Stimulated activated CD8-positive, alpha-beta memory T cell treated with anti-CD3 and anti-CD28 coated beads, Interleukin-4, amount 100 ng/mL, for 1 hour (primary cell): ENCODE data around the gene CDC16.
A peak's percentile ranks its signal among the peaks of the same experiment; 100 is the strongest.

ENCODE experiments used
- DNase-seq, 2 donors: peaks; one replicate each; pipeline ENCODE4 v3.0.0-alpha.2; 2020; ENCODE audit warnings: low read depth in 2 of 2, low spot score in 1 of 2

Gene CDC16

GRCh38 chr13:114296448-114296847 is 61.8 kb downstream of the CDC16 start:
- no peak for DNase-seq

- no peak for DNase-seq
Observed at GRCh38 chr13:114296902-114297301, 62.2 kb downstream of the CDC16 start.

GRCh38 chr13:114298866-114299265 is 64.2 kb downstream of the CDC16 start:
- DNase-seq = no peak

- no peak for DNase-seq
Observed at GRCh38 chr13:114299604-114300305, 65.1 kb downstream of the CDC16 start.

GRCh38 chr13:114303700-114304327 is 69.1 kb downstream of the CDC16 start:
- no peak for DNase-seq

GRCh38 chr13:114304346-114305034 is 69.8 kb downstream of the CDC16 start:
- DNase-seq = no peak

GRCh38 chr13:114309086-114309485 is 74.4 kb downstream of the CDC16 start:
- DNase-seq = no peak

GRCh38 chr13:114309806-114310410 is 75.2 kb downstream of the CDC16 start:
- no peak for DNase-seq

GRCh38 chr13:114310956-114311355 is 76.3 kb downstream of the CDC16 start:
- DNase-seq = no peak

- DNase-seq = no peak
Observed at GRCh38 chr13:114311387-114311786, 76.7 kb downstream of the CDC16 start.

GRCh38 chr13:114311908-114312307 is 77.2 kb downstream of the CDC16 start:
- DNase-seq = no peak

- DNase-seq = no peak
Observed at GRCh38 chr13:114313061-114313860, 78.6 kb downstream of the CDC16 start.

GRCh38 chr13:114314074-114314912 is 79.6 kb downstream of the CDC16 start, which contains the start of gene CHAMP1:
CHAMP1 (plus strand) TSS chr13:114314503; CDS start chr13:114323843, 9,340 bp downstream.
- peak; percentile 62 to 75 for DNase-seq

GRCh38 chr13:114315074-114315785 is 80.5 kb downstream of the CDC16 start:
- no peak for DNase-seq

- DNase-seq = no peak
Observed at GRCh38 chr13:114318624-114319023, 83.9 kb downstream of the CDC16 start.

GRCh38 chr13:114319441-114319913 is 84.8 kb downstream of the CDC16 start:
- DNase-seq = no peak

- DNase-seq = no peak
Observed at GRCh38 chr13:114320065-114320464, 85.4 kb downstream of the CDC16 start.

- no peak for DNase-seq
Observed at GRCh38 chr13:114321256-114321655, 86.6 kb downstream of the CDC16 start.
